HG03103 (cell line): ENCODE measurements around the gene PID1.
"Not testable (repeated sequence)": the region's sequence is repeated elsewhere in the genome, so short reads cannot be mapped to it uniquely, and the experiment has no call there.

Experiments
- ATAC-seq: cut with Tn5 transposase; IDR thresholded peaks from one replicate; pipeline ENCODE4 v1.9.1; 2021; ENCODE audit warnings: low read depth; ENCODE audit not compliant: unreplicated experiment

PID1 gene

GRCh38 chr2:229085439-229085838 lies 185.6 kb downstream of the PID1 start:
- ATAC-seq = no peak

GRCh38 chr2:229084447-229084846 lies 186.6 kb downstream of the PID1 start:
- no peak for ATAC-seq

- no peak for ATAC-seq
Measured at GRCh38 chr2:229083606-229084340, 187.3 kb downstream of the PID1 start.

GRCh38 chr2:229081411-229081810 lies 189.7 kb downstream of the PID1 start:
- no peak for ATAC-seq

GRCh38 chr2:229080172-229080571 lies 190.9 kb downstream of the PID1 start:
- no peak for ATAC-seq

GRCh38 chr2:229076886-229077285 lies 194.2 kb downstream of the PID1 start:
- not testable (repeated sequence) for ATAC-seq

- ATAC-seq = no peak
Measured at GRCh38 chr2:229073935-229074334, 197.2 kb downstream of the PID1 start.

GRCh38 chr2:229071292-229071976 lies 199.7 kb downstream of the PID1 start:
- ATAC-seq = no peak

- ATAC-seq = no peak
Measured at GRCh38 chr2:229066121-229066715, 204.9 kb downstream of the PID1 start.

- ATAC-seq = no peak
Measured at GRCh38 chr2:229064749-229065148, 206.3 kb downstream of the PID1 start.

- no peak for ATAC-seq
Measured at GRCh38 chr2:229060147-229060546, 210.9 kb downstream of the PID1 start.

GRCh38 chr2:229059331-229060033 lies 211.6 kb downstream of the PID1 start:
- no peak for ATAC-seq

GRCh38 chr2:229057976-229058553 lies 213.0 kb downstream of the PID1 start:
- ATAC-seq = no peak

GRCh38 chr2:229054311-229054710 lies 216.8 kb downstream of the PID1 start:
- no peak for ATAC-seq

- no peak for ATAC-seq
Measured at GRCh38 chr2:229051798-229052197, 219.3 kb downstream of the PID1 start.

- ATAC-seq = no peak
Measured at GRCh38 chr2:229050133-229050532, 221.0 kb downstream of the PID1 start.

- ATAC-seq = no peak
Measured at GRCh38 chr2:229048134-229048533, 223.0 kb downstream of the PID1 start.

- ATAC-seq = no peak
Measured at GRCh38 chr2:229045671-229046070, 225.4 kb downstream of the PID1 start.

- no peak for ATAC-seq
Measured at GRCh38 chr2:229044581-229044980, 226.5 kb downstream of the PID1 start.

GRCh38 chr2:229043681-229044080 lies 227.4 kb downstream of the PID1 start:
- ATAC-seq = no peak

GRCh38 chr2:229042349-229042748 lies 228.7 kb downstream of the PID1 start:
- ATAC-seq = no peak
